Fibroblast of lung (primary cell): ENCODE results near the gene HSP90AB1. TPM values are rescaled to one million over a fixed set of nuclear protein-coding genes. Genes with fewer than 3 reads are reported as not detected.

Experiments used
- DNase-seq, 2 donors: peaks; one replicate each; pipeline versions ENCODE4 v3.0.0 to v3.0.0-alpha.2; 2010; ENCODE audit warnings: low read depth in 2 of 2
- H2AFZ ChIP-seq: 2 replicates; pipeline ENCODE4 v1.5.1; 2012; ENCODE audit warnings: low read length, control low read depth, inconsistent platforms
- H3K27ac ChIP-seq: 2 replicates; pipeline ENCODE4 v1.5.1; 2011; ENCODE audit warnings: low read length, control low read depth; ENCODE audit not compliant: insufficient read depth
- H3K27me3 ChIP-seq: 2 replicates; pipeline ENCODE4 v1.5.1; 2011; ENCODE audit warnings: mild to moderate bottlenecking, low read length; ENCODE audit not compliant: control insufficient read depth, insufficient read depth
- H3K36me3 ChIP-seq: 2 replicates; pipeline ENCODE4 v1.5.1; 2011; ENCODE audit warnings: low read length; ENCODE audit not compliant: control insufficient read depth, insufficient read depth
- H3K4me1 ChIP-seq: 2 replicates; pipeline ENCODE4 v1.5.1; 2011; ENCODE audit warnings: low read length; ENCODE audit not compliant: control insufficient read depth, insufficient read depth; ENCODE audit errors: extremely low read depth
- H3K4me2 ChIP-seq: 2 replicates; pipeline ENCODE4 v1.5.1; 2011; ENCODE audit warnings: low read length, control low read depth; ENCODE audit not compliant: insufficient read depth; ENCODE audit errors: extremely low read depth
- H3K4me3 ChIP-seq, 4 experiments: fragments of 200-600 bp in 1 of 4; sonication (generic) in 1 of 4; replicated peaks in 1 of 4; 2 replicates each; pipeline ENCODE4 v1.5.1; 2011 to 2016; ENCODE audit warnings: low read length in 4 of 4, low read depth in 3 of 4, mild to moderate bottlenecking in 3 of 4, control low read depth in 2 of 4, inconsistent platforms in 1 of 4, mixed read lengths in 1 of 4; ENCODE audit not compliant: insufficient read depth in 1 of 4; ENCODE audit errors: control extremely low read depth in 1 of 4
- H3K79me2 ChIP-seq: 2 replicates; pipeline ENCODE4 v1.5.1; 2012; ENCODE audit warnings: mild to moderate bottlenecking, low read length, inconsistent platforms; ENCODE audit not compliant: control insufficient read depth, insufficient read depth
- H3K9ac ChIP-seq: 2 replicates; pipeline ENCODE4 v1.5.1; 2011; ENCODE audit warnings: mild to moderate bottlenecking, low read length, control low read depth; ENCODE audit not compliant: insufficient read depth
- H3K9me3 ChIP-seq: 2 replicates; pipeline ENCODE4 v1.5.1; 2012; ENCODE audit warnings: low read depth, low read length; ENCODE audit not compliant: control insufficient read depth, insufficient read depth
- H4K20me1 ChIP-seq: 2 replicates; pipeline ENCODE4 v1.5.1; 2011; ENCODE audit warnings: low read length; ENCODE audit not compliant: control insufficient read depth, insufficient read depth; ENCODE audit errors: extremely low read depth
- EZH2 ChIP-seq: IDR thresholded peaks from 2 replicates; pipeline ENCODE4 v1.5.1; 2012; ENCODE audit warnings: low read length, control low read depth, mild to moderate bottlenecking; ENCODE audit errors: missing control alignments
- polyA plus RNA-seq, 2 donors: library from polyadenylated mRNA; depleted of rRNA in 1 of 2; stranded (reverse) in 1 of 2; unstranded in 1 of 2; fragments of >200 nt; gene quantifications; 2 replicates each; pipeline ENCODE4 v1.2.1, GENCODE V29; 2011 to 2012; ENCODE audit warnings: missing spikeins in 1 of 2
- total RNA-seq: library from RNA; depleted of rRNA; stranded (reverse); fragments of >200 nt; gene quantifications from 2 replicates; pipeline ENCODE4 v1.2.1, GENCODE V29; 2014
- TF ChIP-seq, protein P1 (sequence below), 2 donors: IDR thresholded peaks in 1 of 2; conservative IDR thresholded peaks in 1 of 2; 1 replicate in 1 of 2; 2 replicates in 1 of 2; pipeline ENCODE4 v1.5.1; 2011 to 2012; ENCODE audit warnings: low read length in 2 of 2, control low read depth in 1 of 2, inconsistent platforms in 1 of 2, low read depth in 1 of 2, mild to moderate bottlenecking in 1 of 2

The HSP90AB1 gene
- total and polyA plus RNA-seq, 2 donors (not counting 1 experiment from before 2014, with no cell fraction given): 452 to 775 TPM

- Histone ChIP-seq H3K36me3 (peaks cover 2% of the 10 kb centered on the region), H3K79me2 (peaks cover 5% of the 10 kb centered on the region), H3K4me3 (no peak overlapping the region), H3K27ac (no peak overlapping the region), H3K9me3 (no peaks in the 10 kb centered on the region), H2AFZ (no peak overlapping the region), H3K4me2 (no peak overlapping the region), H3K4me1 (peaks cover 7% of the 10 kb centered on the region), H3K27me3 (no peaks in the 10 kb centered on the region), H4K20me1 (no peaks in the 10 kb centered on the region), H3K9ac (no peak overlapping the region)
- no peak for DNase-seq
- TF ChIP-seq, protein P1, sequence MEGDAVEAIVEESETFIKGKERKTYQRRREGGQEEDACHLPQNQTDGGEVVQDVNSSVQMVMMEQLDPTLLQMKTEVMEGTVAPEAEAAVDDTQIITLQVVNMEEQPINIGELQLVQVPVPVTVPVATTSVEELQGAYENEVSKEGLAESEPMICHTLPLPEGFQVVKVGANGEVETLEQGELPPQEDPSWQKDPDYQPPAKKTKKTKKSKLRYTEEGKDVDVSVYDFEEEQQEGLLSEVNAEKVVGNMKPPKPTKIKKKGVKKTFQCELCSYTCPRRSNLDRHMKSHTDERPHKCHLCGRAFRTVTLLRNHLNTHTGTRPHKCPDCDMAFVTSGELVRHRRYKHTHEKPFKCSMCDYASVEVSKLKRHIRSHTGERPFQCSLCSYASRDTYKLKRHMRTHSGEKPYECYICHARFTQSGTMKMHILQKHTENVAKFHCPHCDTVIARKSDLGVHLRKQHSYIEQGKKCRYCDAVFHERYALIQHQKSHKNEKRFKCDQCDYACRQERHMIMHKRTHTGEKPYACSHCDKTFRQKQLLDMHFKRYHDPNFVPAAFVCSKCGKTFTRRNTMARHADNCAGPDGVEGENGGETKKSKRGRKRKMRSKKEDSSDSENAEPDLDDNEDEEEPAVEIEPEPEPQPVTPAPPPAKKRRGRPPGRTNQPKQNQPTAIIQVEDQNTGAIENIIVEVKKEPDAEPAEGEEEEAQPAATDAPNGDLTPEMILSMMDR (conservative IDR thresholded peaks at IDR 0.05 in 1 of 2, IDR thresholded peaks at IDR 0.05 in 1 of 2; ENCODE audit: low read depth in 1 of 2, low read length in 2 of 2): no peak
- TF ChIP-seq EZH2: no peak
Observed at GRCh38 chr6:44261581-44261980, 14.7 kb downstream of the HSP90AB1 start.

DNA sequence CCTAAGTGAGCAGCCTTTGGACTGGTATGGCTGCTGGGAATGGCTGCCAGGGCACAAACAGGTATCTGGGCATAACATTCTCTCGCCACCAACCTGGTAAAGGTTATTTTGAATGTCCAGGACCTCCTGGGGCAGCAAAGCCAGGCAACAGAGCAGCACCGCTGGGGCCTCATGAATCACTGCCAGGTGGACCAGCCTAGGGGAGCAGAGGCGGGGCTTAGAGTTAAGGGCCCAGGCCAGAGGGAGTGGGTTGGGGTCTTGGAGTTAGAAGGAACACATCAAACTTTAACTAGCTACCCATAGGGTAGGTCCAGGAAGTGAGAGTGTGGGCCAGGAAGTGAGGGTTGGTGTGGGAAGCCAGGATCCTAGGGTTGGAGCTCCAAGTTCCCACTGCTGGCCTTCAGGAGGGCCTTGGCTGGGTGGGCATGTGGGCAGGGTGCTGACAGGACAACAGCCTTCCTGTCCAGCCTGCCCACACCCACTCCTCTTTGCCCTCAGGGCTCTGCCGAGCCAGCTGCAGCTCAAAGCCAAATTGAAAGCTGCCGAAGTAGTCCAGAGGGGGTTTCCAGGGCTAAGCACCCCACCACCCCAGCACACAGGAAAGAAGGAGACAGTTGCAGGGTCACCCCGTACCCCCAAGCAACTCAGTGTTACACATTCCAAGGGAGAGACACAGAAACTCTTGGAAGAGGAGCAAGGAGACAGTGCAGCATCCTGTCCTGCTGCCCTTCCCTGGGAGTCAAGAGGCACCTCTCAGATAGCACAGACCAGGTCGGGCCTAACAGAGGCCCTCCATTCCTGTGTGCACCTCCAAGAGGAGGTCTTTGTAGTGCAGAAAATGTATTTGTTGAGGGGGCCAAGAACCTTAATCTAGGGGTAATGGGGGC is 15.8 kb downstream of the HSP90AB1 start:
- Histone ChIP-seq H3K27me3 (peaks cover 2% of the 10 kb centered on the region), H3K4me1 (peaks cover 7% of the 10 kb centered on the region), H3K4me3 (peak overlapping the region in 2 of 4 experiments; percentile 3 to 86), H3K79me2 (no peaks in the 10 kb centered on the region), H3K9ac (no peak overlapping the region), H2AFZ (no peak overlapping the region), H3K4me2 (peak overlapping the region; percentile 0), H3K36me3 (peaks cover 2% of the 10 kb centered on the region), H3K9me3 (no peaks in the 10 kb centered on the region), H3K27ac (no peak overlapping the region), H4K20me1 (no peaks in the 10 kb centered on the region)
- DNase-seq: no peak
- TF ChIP-seq EZH2: no peak
- TF ChIP-seq, protein P1 (conservative IDR thresholded peaks at IDR 0.05 in 1 of 2, IDR thresholded peaks at IDR 0.05 in 1 of 2; ENCODE audit: low read depth in 1 of 2, low read length in 2 of 2): no peak

DNA sequence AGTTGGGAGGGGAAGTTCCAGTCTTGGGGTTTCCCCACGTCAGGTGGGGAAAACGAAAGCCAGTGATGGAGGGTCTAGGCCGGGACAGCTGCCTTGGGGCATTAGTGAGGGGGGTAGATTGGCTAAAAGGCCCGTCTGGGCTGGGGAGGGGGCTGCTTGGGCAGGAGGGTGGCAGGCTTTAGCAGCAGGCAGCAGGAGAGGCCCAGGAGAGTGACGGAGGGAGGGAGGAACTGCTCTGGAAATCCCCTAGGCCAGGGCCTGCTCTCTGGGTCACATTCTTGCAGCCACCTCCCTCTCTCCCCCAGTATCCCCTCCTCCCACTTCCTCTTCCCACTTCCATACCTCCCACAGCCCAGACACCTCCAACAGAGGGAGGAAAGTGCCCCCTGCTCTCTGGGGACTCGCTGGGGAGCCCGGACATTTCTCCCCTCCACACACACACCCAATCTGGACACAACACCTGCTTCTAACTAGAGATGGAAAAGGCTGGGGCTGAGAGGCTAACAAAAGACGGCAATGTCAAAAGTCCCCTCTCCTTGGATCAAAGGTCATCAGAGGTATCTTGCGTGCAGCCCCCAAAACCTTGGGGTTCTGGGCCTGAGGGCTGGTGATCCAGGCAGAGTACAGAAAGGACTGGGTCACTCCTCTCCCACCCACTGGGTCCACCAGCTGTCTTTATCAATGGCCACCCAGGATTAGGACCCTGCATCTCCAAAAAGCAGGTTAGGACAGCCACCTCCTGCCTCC is 16.6 kb downstream of the HSP90AB1 start:
- TF ChIP-seq EZH2: no peak
- TF ChIP-seq, protein P1 (conservative IDR thresholded peaks at IDR 0.05 in 1 of 2, IDR thresholded peaks at IDR 0.05 in 1 of 2; ENCODE audit: low read depth in 1 of 2, low read length in 2 of 2): no peak
- Histone ChIP-seq H3K79me2 (no peaks in the 10 kb centered on the region), H3K4me3 (peak overlapping the region in 2 of 4 experiments; percentile 71 to 86), H3K27ac (no peak overlapping the region), H2AFZ (no peak overlapping the region), H3K27me3 (peaks cover 7% of the 10 kb centered on the region), H3K4me2 (peak overlapping the region; percentile 99), H3K4me1 (peaks cover 5% of the 10 kb centered on the region), H3K9ac (no peak overlapping the region), H3K9me3 (no peaks in the 10 kb centered on the region), H3K36me3 (peaks cover 2% of the 10 kb centered on the region), H4K20me1 (no peaks in the 10 kb centered on the region)
- DNase-seq: peak in 1 of 2 donors; percentile 7
